C4-2B (cell line): ENCODE results near the gene MTMR8.

ENCODE experiments used
- CTCF ChIP-seq: fragments of 450-650 bp; conservative IDR thresholded peaks from 2 replicates; pipeline ENCODE4 v1.5.1; 2017; ENCODE audit warnings: mild to moderate bottlenecking
- ZFX ChIP-seq: fragments of 450-650 bp; IDR thresholded peaks from 2 replicates; pipeline ENCODE4 v1.6.1; 2017

DNA sequence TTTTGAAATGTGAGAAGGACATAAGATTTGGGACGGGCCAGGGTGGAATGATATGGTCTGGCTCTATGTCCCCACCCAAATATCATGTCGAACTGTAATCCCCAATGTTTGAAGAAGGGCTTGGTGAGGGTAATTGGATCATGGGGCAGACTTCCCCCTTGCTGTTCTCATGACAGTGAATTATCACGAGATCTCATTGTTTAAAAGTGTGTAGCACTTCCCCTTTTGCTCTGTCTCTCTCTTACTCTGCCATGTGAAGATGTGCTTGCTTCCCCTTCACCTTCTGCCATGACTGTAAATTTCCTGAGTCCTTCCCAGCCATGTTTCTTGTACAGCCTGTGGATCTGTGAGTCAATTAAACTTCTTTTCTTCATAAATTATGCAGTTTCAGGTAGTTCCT is 17.5 kb downstream of the MTMR8 start:
- TF ChIP-seq CTCF (no peak), ZFX (no peak)
